ENCODE measurements around the gene ACVR2B.
"Not testable (repeated sequence)": the region's sequence is repeated elsewhere in the genome, so short reads cannot be mapped to it uniquely, and the experiment has no call there.

ACVR2B gene

GRCh38 chr3:38453075-38453912 is at the start of gene ACVR2B:
ACVR2B (plus strand) TSS chr3:38453890; CDS start chr3:38454323, 433 bp downstream.
- peak; percentile 93 for DNase-seq (ENCODE audit: low spot score)

GRCh38 chr3:38404286-38404685 is 49.4 kb upstream of the ACVR2B start:
- DNase-seq (ENCODE audit: low spot score): no peak

GRCh38 chr3:38411591-38411990 is 42.1 kb upstream of the ACVR2B start:
- no peak for DNase-seq (ENCODE audit: low spot score)

GRCh38 chr3:38420758-38421157 is 32.9 kb upstream of the ACVR2B start:
- DNase-seq (ENCODE audit: low spot score): not testable (repeated sequence)

GRCh38 chr3:38421679-38422336 is 31.9 kb upstream of the ACVR2B start:
- DNase-seq (ENCODE audit: low spot score): no peak

GRCh38 chr3:38426798-38427426 is 26.8 kb upstream of the ACVR2B start:
- not testable (repeated sequence) for DNase-seq (ENCODE audit: low spot score)

- not testable (repeated sequence) for DNase-seq (ENCODE audit: low spot score)
Measured at GRCh38 chr3:38432871-38433658, 20.6 kb upstream of the ACVR2B start.

GRCh38 chr3:38433661-38434060 is 20.0 kb upstream of the ACVR2B start:
- not testable (repeated sequence) for DNase-seq (ENCODE audit: low spot score)

GRCh38 chr3:38438436-38439069 is 15.1 kb upstream of the ACVR2B start:
- not testable (repeated sequence) for DNase-seq (ENCODE audit: low spot score)

GRCh38 chr3:38443205-38443604 is 10.5 kb upstream of the ACVR2B start:
- not testable (repeated sequence) for DNase-seq (ENCODE audit: low spot score)

GRCh38 chr3:38446085-38446686 is 7.5 kb upstream of the ACVR2B start:
- DNase-seq (ENCODE audit: low spot score): no peak

- no peak for DNase-seq (ENCODE audit: low spot score)
Measured at GRCh38 chr3:38446812-38447211, 6.9 kb upstream of the ACVR2B start.

GRCh38 chr3:38450853-38451252 is 2.8 kb upstream of the ACVR2B start:
- DNase-seq (ENCODE audit: low spot score): no peak

- no peak for DNase-seq (ENCODE audit: low spot score)
Measured at GRCh38 chr3:38453913-38454177, 155 bp downstream of the ACVR2B start.

- DNase-seq (ENCODE audit: low spot score): peak; percentile 68
Measured at GRCh38 chr3:38454178-38454883, 641 bp downstream of the ACVR2B start.

GRCh38 chr3:38454884-38455638 is 1.4 kb downstream of the ACVR2B start:
- peak; percentile 96 for DNase-seq (ENCODE audit: low spot score)

GRCh38 chr3:38455639-38456430 is 2.1 kb downstream of the ACVR2B start:
- peak; percentile 57 for DNase-seq (ENCODE audit: low spot score)

- no peak for DNase-seq (ENCODE audit: low spot score)
Measured at GRCh38 chr3:38457111-38458003, 3.7 kb downstream of the ACVR2B start.
